ENCODE results near the gene STEAP1.
"Not testable (repeated sequence)": the region's sequence is repeated elsewhere in the genome, so short reads cannot be mapped to it uniquely, and the experiment has no call there.

DNA sequence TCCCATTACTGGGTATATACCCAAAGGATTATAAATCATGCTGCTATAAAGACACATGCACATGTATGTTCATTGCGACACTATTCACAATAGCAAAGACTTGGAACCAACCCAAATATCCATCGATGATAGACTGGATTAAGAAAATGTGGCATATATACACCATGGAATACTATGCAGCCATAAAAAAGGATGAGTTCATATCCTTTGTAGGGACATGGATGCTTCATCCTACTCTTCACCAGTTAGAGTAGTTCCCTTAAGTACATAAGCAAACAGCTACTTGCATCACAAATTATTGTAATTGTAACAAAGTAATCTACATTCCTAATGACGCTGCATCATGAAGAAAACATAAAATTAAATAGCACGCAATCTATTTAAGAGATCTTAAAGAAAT, 32.0 kb downstream of the STEAP1 start:
- TF ChIP-seq, protein P1, sequence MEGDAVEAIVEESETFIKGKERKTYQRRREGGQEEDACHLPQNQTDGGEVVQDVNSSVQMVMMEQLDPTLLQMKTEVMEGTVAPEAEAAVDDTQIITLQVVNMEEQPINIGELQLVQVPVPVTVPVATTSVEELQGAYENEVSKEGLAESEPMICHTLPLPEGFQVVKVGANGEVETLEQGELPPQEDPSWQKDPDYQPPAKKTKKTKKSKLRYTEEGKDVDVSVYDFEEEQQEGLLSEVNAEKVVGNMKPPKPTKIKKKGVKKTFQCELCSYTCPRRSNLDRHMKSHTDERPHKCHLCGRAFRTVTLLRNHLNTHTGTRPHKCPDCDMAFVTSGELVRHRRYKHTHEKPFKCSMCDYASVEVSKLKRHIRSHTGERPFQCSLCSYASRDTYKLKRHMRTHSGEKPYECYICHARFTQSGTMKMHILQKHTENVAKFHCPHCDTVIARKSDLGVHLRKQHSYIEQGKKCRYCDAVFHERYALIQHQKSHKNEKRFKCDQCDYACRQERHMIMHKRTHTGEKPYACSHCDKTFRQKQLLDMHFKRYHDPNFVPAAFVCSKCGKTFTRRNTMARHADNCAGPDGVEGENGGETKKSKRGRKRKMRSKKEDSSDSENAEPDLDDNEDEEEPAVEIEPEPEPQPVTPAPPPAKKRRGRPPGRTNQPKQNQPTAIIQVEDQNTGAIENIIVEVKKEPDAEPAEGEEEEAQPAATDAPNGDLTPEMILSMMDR (IDR thresholded peaks at IDR 0.05) = not testable (repeated sequence)
- TF ChIP-seq POLR2AphosphoS5 (IDR thresholded peaks at IDR 0.05); EP300 (IDR thresholded peaks at IDR 0.05; ENCODE audit: low read depth); POLR2A (IDR thresholded peaks at IDR 0.05): not testable (repeated sequence)
